GM20000 (cell line): ENCODE results near the gene DCUN1D3.

Experiments
- DNase-seq: peaks from one replicate; pipeline ENCODE4 v3.0.0; 2012; ENCODE audit warnings: low spot score
- TF ChIP-seq, protein P1 (sequence below): IDR thresholded peaks from 2 replicates; pipeline ENCODE4 v1.5.1; 2012; ENCODE audit warnings: mild to moderate bottlenecking, control low read depth; ENCODE audit errors: extremely low read depth, missing control alignments

DCUN1D3 gene

DNA sequence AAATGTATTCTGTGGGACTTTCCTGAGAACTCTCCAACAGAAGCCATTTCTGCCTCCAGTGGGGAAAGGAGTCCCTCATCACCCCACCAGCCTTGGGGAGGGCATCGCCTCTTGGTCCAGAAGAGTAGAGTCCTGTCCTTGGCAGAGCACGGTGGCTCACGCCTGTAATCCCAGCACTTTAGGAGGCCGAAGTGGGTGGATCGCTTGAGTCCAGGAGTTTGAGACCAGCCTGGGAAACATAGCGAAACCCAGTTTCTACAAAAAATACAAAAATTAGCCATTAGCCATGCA lies 41.4 kb upstream of the DCUN1D3 start:
- no peak for DNase-seq
- TF ChIP-seq, protein P1, sequence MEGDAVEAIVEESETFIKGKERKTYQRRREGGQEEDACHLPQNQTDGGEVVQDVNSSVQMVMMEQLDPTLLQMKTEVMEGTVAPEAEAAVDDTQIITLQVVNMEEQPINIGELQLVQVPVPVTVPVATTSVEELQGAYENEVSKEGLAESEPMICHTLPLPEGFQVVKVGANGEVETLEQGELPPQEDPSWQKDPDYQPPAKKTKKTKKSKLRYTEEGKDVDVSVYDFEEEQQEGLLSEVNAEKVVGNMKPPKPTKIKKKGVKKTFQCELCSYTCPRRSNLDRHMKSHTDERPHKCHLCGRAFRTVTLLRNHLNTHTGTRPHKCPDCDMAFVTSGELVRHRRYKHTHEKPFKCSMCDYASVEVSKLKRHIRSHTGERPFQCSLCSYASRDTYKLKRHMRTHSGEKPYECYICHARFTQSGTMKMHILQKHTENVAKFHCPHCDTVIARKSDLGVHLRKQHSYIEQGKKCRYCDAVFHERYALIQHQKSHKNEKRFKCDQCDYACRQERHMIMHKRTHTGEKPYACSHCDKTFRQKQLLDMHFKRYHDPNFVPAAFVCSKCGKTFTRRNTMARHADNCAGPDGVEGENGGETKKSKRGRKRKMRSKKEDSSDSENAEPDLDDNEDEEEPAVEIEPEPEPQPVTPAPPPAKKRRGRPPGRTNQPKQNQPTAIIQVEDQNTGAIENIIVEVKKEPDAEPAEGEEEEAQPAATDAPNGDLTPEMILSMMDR: no peak

- no peak for DNase-seq
These were observed 40.9 kb upstream of the DCUN1D3 start for GRCh38 chr16:20940871-20941635.

GRCh38 chr16:20939611-20940010 lies 39.5 kb upstream of the DCUN1D3 start:
- DNase-seq: no peak

More at GRCh38 chr16:20940871-20941635, 40.9 kb upstream of the DCUN1D3 start:
- TF ChIP-seq, protein P1: no peak

DNA sequence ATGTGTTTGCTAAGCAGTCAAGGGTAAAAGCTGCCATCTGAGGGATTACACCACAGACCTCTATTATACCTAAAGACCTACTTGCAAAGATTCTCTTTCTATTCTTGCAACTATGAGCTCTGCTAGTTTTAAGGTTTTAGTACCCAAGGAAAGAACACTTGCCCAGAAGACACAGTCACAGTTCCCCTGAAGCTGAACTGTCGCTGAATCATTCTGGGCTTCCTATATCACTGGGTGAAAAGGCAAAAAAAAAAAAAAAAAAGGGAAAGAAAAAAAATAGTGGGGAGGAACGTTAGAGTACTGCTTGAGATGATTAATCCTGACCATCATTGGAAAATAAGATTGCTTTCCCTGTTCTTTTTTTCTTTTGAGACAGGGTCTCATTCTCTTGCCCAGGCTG lies 38.3 kb upstream of the DCUN1D3 start:
- TF ChIP-seq, protein P1: no peak
- DNase-seq: no peak

More at GRCh38 chr16:20939611-20940010, 39.5 kb upstream of the DCUN1D3 start:
- TF ChIP-seq, protein P1: no peak

- no peak for DNase-seq
- TF ChIP-seq, protein P1: no peak
These were observed 37.6 kb upstream of the DCUN1D3 start for GRCh38 chr16:20937736-20938135.

DNA sequence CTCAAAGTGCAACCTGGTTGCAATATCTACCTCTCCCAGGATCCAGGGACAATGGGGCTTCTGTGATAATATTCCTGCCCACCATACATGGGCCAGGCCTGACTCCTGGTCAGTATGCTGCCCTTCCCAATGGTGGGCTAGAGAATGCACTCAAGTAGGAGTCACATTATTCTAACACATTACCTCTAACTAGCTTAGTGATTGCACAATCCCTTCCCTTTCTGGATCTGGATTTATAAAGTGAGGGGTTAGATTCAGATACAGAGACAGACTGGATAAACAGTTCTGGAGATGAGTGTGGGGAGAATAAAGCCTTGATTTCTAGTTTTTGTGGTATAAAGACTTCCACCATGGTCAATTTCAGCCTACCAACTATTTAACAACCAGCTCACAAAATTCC lies 33.4 kb upstream of the DCUN1D3 start:
- no peak for DNase-seq
- TF ChIP-seq, protein P1: no peak

DNA sequence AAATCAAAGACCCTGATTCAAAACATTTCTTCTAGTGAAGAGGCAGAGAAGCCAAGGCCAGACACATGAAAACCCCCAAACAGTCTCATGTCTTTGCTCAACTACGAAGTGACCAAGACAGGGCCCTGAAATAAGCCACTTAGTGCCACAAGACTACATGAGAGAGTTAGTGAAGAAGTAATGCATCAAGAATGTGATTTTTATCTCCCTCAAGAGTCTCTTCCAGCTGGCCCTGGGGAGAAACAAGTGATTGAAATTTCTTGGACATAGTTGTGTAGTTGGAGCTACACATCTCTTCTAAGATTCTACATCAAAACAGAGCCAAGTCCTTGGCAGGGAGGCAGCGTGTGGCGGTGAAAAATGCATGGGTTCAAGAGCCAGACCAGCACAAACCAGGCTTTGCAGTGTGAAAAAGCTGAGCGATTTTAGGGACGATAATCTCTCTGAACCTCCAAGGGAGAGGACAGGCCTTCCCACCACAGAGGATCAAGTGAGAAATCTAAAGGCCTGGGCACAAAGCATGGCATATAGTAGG lies 31.0 kb upstream of the DCUN1D3 start:
- no peak for DNase-seq
- TF ChIP-seq, protein P1: no peak
